Right kidney (tissue), 1 donor: ENCODE results near the gene TTC29.
"Not testable (repeated sequence)": the region's sequence is repeated elsewhere in the genome, so short reads cannot be mapped to it uniquely, and the experiment has no call there.

Experiments
- DNase-seq: peaks from one replicate; pipeline ENCODE4 v3.0.0-alpha.2; 2016

TTC29 gene

DNA sequence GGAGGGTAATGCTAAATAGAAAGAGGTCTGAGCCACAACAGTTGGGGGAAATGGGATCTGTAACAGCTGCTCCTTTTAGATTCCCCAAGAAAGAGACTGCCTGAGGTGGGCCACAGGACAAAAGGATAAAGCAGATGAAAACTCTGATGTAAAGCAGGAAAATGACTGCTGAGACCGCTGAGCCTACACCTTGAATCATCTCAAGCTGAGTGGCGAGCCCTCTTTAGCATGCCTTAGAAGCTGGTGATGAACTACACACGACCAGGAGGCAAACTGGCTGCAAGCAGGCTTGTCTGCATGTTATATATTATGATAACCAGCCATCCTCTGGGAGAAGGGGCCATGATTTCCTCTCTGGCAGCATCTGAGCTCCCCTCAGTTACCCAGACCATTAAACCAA, 88.4 kb downstream of the TTC29 start:
- no peak for DNase-seq

DNA sequence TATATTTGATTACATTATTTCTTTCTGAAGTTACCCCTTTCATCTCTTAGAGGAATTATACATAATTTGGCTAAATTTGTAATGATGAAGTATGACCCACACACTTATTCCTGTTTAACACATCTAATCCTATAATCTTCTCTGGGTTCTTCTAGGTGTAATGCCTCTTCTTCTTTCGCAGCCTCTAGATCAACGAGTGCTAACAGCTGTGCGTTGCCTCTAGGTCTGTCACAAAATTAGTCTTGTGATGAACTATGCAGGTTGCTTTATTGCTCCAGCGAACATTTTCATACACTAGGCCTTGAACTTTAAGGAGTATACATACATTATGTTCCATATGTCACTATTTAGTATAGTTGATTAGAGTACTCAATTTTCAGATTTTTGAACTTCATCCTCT, 89.9 kb downstream of the TTC29 start:
- DNase-seq = no peak

DNA sequence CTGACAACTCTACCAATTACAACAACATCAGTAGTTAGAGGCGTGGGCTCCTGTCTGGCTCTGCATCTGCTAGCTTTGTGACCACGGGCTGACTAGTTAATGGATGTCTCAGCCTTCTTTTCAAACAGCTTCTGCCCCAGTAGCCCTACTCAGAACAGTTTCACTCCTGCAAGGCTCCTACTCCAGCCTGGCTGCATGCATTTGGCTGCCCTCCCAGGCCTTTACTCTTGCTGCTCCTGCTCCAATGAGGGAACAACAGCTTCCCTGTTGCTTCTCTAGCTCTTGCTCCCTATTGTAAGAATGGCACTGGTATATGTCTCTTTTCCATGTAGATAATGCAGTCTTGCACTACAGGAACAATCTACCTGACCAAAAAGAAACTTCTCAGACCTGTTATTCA, 93.3 kb downstream of the TTC29 start:
- no peak for DNase-seq

DNA sequence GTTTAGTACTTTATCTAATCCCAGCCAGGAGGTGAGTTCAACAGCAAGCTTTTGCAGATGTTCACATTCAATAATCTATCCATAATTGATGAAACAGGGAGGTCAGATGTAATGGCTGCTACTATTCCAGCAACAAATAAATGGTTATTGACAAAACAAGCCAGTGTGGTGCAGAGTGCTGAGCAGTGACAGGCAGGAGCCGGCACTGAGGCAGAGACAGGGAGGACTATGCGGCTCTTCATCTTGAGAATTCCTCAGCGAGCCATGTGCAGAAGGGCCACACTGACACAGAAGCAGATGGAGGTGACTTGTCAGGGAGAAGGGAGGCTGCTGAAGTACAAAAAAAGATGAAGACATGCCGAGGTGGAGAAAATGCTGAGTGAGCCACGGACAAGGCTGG, 98.3 kb downstream of the TTC29 start:
- no peak for DNase-seq

DNA sequence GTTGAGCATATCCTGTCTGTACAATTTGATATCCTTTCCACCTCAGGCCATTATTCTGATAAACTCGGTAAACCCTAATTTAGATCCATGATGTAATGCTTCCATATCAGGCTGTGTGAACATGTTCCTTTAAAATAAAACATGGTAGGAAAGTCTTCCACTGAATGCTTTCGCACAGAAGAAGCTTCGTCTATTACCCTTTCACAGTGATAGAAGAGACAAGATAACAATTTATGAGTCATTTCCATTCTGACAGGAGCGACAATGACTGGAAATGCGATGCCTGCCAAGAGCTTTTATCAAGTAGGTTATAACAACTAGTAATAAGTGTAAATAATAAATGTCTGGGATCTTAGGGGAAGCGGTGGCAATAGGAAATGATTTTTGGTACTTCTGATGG, 98.8 kb downstream of the TTC29 start:
- no peak for DNase-seq

DNA sequence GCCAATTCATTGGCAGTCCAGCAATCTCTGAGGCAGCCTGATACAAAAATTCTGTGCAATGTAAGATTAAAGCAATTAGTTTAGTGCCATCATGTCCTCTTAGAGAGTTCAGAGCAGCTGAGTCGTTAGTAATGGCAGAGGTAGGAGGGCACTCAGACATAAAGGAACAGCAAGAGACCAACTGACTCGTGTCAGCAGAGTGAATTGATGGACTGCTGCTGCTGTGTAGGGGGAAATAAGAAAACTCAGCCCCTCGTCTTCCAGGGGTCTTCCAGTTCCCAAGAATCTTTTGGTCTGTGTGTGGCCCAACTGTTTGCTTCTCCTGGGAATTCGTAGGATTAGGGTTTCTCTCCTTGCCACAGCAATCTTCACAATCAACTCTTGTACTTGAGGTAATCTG, 100.9 kb downstream of the TTC29 start:
- no peak for DNase-seq

DNA sequence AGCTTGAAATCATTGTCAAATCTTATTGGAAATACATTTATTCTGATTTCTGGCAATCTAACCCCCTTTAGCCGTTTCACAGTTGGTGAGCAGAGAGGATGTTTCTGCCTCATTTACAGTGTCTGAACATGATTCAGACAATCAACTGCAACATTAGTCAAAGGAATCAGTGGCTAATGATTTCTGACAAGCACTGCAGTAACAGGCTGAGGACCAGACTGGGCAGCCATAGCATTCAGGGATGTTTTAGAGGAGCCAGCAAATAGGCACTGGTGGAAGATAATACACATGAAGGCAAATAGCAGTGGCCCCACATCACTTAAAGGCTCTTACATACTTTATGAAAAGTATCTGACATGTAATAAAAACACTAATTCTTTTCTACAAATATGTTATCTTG, 102.8 kb downstream of the TTC29 start:
- no peak for DNase-seq

DNA sequence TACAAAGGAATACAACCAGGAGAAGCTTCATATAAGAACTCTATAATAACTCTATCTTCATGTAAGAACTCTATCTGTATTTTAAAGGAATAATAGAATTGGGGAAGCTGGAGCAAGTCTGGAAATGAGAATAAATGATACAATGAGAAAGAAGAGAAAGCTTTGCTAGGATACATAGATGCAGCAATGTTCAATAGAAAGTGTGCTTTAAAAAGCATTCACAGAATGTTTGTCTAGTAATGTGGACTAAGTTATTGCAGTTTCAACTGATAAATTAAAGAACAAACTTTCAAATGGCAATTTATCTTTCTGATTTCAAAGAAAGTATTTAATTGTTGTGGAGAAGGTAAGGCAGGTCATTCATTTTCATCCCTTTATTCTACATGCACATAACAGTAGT, 104.9 kb downstream of the TTC29 start:
- no peak for DNase-seq

DNA sequence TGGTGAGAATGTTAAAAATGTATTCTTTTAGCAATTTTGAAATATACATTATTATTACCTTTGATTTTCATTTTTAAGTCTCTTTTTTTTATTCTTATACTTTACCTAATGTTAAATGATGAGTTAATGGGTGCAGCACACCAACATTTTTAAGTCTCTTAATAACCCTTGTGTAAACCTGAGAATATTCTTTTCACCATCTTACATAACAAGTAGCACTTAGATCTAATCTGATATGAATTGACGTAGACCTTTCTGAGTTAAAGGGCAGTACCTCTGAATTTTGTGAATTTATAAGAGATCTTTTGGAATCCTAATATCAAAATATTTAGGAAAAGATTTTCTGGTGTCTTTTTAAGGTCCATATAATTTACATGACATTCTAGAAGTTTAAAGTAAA, 110.6 kb downstream of the TTC29 start:
- no peak for DNase-seq

DNA sequence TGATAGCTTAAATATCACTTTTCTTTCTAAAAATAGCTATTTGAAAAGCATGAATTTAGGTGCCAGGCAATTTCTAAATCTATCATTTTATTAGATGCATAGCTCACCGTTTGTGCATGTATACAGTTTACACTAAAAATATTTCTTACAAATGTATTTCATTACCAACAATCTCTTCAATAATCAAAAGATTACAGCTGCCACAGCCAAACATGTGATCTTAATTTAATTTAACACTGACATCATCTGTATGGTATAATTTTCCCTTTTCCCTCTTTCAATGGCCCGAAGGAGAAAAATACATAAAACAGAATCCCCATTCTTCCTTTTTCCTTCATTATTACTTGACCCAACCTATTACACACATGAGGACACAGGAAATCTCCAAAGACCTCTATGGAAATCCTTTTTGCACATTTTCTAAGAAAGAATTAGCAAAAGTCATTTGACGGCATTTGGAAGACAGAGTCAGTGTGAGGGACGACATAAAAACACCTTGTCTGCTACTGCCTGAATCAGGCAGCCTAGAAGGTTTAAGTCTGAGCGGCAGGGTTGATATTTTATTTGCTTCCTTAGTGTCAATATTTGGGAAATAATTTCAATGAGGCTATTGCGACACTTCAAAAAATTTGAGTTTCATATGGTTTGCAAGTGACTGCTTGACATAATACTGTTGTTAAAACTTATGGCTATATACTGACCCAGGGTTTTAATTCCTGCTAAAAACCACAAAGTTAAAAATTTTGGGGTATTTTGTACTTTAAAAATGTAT, 111.2 kb downstream of the TTC29 start:
- no peak for DNase-seq

DNA sequence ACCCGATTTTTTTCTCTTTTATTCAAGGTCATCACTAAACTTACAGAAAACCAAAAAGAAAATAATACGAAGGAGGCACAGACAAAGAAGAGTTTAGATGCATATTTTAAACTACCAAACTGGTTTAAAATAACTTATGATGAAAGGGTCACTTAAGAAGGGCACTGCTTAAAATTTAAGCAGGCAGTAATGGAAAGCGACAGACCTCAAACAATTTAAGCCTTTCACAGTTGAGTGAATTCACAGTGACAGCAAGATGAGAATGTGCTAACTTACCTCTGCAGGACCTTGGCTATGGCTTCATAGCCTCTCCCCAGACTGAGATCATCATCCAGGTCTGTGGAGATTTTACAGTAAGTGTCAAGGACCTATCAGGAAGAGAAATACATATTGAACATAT, 112.1 kb downstream of the TTC29 start:
- DNase-seq = no peak

DNA sequence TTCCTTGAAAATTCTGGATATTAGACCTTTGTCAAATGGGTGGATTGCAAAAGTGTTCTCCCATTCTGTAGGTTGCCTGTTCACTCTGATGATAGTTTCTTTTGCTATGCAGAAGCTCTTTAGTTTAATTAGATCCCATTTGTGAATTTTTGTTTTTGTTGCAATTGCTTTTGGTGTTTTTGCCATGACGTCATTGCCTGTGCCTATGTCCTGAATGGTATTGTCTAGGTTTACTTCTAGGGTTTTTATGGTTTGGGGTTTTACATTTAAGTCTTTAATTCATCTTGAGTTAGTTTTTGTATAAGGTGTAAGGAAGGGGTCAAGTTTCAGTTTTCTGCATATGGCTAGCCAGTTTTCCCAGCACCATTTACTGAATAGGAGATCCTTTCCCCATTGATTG, 122.7 kb downstream of the TTC29 start:
- not testable (repeated sequence) for DNase-seq

DNA sequence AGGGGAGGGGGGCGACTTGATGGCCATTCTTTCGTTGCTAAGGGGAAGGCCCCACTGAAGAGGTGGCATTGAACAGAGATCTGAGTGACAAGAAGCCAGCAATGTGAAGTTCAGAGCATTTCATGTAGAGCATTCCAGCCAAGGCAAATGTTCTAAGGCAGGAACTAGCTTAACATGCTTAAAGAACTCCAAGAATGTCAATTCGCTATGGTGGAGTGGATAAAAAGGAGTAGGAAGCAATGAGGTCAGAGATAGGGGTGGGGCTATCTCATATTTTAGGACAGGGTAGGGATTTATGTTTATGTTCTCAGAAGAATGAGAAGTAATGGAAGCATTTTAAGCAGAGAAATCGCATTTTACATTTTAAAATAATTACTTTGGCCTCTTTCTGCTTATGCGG, 130.9 kb downstream of the TTC29 start:
- DNase-seq = no peak

DNA sequence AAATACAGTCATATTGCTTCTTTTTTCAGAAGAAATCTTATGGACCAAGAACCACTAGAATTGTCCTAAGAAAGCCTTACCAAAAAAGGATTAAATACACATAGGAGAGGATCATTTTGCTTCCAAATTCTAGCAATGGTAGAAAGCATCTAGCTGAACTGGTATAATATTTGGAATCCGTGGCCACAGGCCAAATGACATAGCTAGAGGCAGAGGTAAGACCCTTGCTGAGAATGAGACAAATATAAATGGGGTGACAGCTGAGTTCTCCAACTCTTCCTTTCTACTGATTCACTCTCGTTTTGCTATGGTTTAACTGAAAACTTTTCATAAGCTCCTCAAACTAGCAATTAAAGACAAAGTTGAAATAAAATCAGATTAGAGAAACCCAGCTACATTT, 150.0 kb downstream of the TTC29 start:
- no peak for DNase-seq

DNA sequence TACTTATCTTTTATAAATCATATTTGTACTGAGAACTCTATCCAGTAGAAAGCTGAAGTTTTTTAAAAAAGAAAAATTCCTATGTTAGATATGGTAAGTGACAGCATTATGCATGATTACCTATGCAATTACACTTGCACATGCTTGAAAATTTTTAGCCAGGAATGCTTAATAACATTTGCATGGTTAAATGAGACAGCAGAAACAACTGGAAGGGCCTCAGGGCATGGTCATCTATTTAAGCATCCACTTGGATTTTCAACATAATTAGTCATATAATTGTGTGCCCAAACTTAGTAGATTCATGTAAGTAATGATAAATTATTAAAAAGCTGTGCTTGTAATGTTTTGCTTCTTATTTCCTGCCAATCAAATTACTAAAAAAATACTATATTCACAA, 151.9 kb downstream of the TTC29 start:
- DNase-seq = no peak

DNA sequence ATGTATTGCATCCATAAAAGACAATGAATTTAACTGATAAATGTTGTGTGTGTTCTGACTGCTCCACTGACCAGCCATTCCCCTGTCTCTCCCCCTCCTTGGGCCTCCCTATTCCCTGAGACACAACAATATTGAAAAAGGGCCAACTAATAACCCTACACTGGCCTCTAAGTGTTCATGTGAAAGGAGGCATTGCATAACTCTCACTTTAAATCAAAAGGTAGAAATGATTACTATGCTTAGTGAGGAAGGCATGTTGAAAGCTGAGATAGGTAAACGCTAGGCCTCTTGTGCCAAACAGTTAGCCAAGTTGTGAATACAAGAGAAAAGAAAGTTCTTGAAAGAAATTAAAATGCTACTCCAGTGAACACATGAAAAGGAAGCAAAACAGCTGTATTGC, 154.2 kb downstream of the TTC29 start:
- no peak for DNase-seq

DNA sequence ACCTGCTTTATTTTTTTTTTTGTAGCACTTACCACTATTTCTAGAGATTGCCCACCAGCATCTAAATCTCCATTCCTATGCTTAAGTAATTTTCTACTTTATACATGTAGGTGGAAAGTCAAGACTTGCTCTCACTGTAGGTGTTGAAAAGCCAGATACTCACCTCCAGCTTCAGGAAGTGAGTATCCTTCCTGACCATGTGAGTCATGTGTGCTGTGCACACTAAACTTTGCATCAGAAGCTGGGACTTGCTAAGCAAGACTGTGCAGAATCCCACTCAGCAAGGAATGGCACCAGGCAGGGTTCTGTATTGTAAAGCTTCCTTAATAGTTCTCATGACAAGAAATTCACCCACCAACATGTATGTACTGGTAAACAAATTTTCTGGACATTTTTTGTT, 155.1 kb downstream of the TTC29 start:
- no peak for DNase-seq

DNA sequence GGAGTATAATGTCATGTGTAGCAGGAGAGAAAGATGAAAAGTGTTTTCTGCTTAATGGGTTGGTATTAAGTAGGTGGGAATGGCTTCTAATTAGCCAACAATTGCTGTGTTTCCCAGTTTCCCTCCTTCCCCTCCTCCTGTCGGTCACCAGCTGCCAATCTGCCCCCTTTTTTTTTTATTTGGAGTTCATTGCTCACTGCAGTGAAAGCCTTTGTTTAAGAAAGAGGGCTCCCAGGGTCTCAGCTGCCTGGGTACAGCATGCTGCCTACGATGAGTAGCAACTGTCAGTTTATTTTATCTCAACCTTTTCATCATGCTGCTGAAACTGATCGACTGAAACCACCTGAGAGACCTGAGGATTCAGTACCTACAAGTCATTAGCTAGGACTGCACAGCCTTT, 157.9 kb downstream of the TTC29 start:
- DNase-seq = no peak

DNA sequence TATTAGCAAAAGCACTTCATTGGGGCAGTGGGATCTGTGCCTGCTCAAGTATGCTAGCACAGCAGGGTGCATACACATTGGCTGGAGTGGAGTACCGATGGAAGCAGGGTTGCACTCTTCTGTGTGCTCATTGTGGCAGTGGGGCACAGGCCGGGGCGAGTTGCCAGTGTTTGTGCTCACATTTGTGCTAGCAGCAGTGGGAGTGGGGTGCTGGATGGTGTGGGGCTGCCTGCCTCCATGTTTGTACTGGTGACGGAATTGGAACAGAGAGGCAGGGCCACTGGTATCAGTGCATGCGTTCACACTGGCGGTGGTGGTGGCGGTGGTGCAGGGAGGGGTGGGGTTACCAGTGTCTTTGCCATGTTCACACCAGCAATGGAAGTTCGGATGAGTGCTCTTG, 169.0 kb downstream of the TTC29 start:
- DNase-seq = no peak

DNA sequence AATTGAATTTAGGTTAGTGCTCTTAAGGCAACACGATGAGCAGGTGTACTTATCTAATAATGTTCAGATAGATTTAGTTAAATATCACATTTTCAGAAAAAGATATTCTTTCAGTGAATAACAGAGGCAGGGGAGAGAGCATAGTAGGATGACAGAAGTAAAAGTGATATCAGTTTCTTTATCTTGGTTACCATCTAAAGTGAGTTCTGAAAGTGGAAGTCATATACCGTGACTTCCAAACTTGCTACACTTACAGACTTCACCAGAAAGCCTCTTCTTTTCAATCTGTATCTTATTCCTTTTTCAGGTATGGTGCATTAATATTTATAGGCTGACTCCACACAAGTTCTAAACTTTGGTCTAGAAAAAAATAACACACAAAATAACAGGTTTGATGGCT, 182.1 kb downstream of the TTC29 start:
- no peak for DNase-seq

DNA sequence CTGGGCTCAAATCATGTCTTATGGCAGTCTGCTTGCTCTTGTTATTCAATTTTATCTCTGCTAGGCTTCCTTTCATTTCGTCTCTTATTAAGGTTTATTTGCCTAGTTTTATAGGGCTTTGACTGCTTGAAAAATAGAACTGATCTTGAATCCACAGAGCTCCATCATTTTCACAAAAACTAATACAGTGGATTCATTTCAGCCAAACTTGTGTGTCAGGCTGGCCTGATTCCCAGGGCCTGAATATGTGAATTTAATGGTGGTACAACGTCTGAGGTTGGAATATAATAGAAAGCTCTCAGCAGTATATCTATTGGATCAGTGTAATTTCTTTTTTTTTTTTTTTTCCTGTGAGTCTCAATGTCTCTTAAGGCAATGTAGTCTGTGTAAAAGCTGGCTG, 183.6 kb downstream of the TTC29 start:
- DNase-seq = no peak

DNA sequence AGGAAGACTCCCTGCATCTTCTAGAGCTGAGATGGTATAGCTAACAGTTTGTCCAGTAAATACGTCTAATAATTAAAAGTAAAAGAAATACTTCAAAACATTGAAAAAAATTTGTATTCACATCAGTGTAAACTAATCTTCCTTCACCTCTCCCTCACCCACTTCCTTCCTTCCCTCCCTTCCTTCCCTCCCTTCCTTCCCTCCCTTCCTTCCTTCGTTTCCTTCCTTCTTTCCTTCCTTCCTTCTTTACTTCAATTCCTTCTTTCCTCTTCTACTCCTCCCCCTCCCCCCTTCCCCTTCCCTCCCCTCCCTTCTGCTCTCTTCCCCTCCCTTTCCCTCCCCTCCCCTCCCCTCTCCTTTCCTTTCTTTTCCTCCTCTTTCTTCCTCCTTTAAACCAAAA, 203.2 kb downstream of the TTC29 start:
- no peak for DNase-seq

DNA sequence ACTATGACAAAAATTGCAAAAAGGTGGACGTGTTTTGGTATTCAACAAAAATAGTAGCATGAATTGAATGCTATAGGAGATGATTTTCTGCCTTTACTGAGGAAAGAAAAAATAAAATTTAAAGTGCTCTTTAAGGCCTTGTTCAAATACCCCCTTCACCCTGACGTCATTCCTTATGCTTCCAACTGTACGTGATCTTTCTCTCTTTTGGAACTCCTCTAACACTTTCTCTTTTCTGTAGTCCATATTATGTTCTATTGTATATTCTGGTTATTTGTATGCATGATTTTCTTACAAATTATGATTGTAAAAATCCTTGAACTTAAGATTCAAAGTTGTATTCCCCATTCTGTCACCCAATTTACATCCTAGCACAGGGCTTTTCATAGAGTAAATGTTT, 206.5 kb downstream of the TTC29 start:
- DNase-seq = no peak

DNA sequence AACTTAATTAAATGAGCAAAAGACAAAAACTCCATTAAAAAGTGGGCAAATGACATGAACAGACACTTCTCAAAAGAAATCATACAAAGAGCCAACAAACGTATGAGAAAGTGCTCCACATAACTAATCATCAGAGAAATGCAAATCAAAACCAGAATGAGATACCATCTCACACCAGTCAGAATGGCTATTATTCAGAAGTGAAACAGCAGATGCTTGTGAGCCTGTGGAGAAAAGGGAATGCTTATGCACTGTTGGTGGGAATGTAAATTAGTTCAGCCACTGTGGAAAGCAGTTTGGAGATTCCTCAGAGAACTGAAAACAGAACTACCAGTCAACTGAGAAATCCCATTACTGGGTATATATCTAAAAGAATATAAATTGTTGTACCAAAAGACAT, 222.1 kb downstream of the TTC29 start:
- not testable (repeated sequence) for DNase-seq

DNA sequence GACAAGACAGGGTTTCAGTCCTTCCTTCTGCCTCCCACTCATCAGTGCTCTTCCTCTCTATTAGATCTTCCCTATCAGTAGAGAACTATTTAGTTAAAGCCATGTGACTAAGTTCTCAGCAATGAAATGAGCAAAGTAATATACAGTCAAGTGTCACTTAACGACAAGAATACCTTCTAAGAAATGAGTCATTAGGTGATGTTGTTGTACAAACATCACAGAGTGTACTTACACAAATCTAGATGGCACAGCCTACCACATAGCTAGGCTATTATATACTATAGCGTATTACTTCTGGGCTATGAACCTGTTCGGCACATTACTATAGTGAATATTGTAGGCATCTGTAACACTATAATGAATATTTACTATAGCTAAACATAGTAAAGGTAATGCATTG, 235.7 kb downstream of the TTC29 start:
- DNase-seq = no peak
